Tibial nerve (tissue), 4 donors: ENCODE data around the gene GNG7.

Experiments
- CTCF ChIP-seq, 5 experiments: fragments of 200-600 bp in 3 of 5; fragments of 450-650 bp in 2 of 5; sonication (generic) in 3 of 5; IDR thresholded peaks; one replicate each; pipeline ENCODE4 v1.5.1; 2016 to 2019; ENCODE audit warnings: antibody characterized with exemption in 5 of 5, mild to moderate bottlenecking in 3 of 5, moderate library complexity in 2 of 5
- EP300 ChIP-seq, 2 donors: sonication (generic); formaldehyde crosslinking; IDR thresholded peaks; one replicate each; pipeline ENCODE4 v1.6.1; 2017; ENCODE audit warnings: antibody characterized with exemption in 2 of 2, mild to moderate bottlenecking in 1 of 2
- POLR2A ChIP-seq, 2 donors: fragments of 450-650 bp; IDR thresholded peaks; one replicate each; pipeline ENCODE4 v1.6.1; 2017; ENCODE audit warnings: antibody characterized with exemption in 2 of 2, mild to moderate bottlenecking in 2 of 2, moderate library complexity in 2 of 2

- TF ChIP-seq CTCF (IDR thresholded peaks at IDR 0.05) (no peak), EP300 (IDR thresholded peaks at IDR 0.05) (no peak), POLR2A (IDR thresholded peaks at IDR 0.05) (no peak)
Measured at GRCh38 chr19:2484178-2484937, 218.1 kb downstream of the GNG7 start.
